ELR (cell line): ENCODE measurements around the gene SPOCK3.

Experiments
- DNase-seq: peaks from one replicate; pipeline ENCODE4 v3.0.0-alpha.2; 2015; ENCODE audit warnings: low read depth

SPOCK3 gene

DNA sequence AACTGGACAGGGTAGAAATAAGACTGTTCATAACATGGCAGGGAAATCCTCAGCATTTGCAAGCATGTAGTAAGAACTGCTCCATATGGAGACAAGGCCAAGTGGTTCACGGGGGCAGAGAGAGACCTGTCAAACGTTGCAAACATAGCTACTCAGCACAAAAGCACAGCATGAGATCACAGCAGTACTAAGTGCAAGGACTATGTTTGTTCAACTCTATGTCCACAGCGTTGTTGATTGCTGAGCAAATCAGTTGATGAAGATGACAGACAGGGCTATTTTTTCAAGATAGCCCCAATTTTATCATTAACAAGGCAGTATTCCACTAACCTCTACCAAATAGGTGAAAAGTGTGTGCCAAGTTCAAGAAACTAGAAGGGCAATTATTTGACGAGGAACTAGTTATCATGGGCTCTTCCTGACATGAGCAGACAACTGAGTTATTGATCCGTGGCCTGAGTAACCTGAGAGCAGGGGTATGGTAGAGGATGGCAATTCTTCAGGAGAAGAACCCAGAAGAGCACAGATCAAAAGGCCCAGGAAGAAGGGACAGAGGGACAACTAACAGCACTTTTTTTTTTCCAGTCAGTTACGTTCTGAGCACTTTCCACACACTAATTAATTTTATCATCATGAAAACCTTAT is 57.4 kb downstream of the SPOCK3 start:
- no peak for DNase-seq

- DNase-seq = no peak
Observed at GRCh38 chr4:167171928-167172327, 62.4 kb downstream of the SPOCK3 start.

DNA sequence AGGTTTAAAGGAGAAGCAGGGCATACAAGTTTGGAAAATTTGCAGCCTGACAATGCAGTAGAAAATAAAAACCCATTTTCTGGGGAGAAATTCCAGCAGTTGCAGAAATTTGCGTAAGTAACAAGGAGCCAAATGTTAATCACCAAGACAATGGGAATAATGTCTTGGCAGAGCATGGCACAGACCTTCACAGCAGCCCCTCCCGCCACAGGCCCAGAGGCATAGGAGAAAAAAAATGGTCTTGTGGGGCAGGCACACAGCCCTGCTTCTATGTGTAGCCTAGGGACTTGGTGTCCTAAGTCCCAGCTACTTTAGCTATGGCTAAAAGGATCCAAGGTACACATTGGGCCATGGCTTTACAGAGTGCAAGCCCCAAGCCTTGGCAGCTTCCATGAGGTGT is 65.7 kb downstream of the SPOCK3 start:
- no peak for DNase-seq

DNA sequence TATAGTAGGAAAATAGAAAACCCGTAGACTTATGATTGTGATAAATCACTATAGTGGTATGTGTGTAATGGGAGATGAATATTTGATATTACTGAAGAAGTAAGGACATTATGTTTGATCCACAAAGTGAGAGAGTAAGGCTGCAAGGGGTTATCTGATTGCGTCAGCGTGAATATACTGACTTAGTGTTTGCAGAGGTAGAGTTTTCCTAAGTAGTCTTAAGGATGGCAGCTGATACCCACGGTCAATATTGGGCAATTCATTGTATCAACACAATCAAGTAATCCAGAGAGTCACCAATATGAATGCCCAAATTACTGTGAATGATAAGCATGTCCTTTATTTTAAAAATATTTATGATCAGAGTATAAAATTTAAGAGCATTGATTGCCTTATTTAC is 83.7 kb downstream of the SPOCK3 start:
- no peak for DNase-seq

GRCh38 chr4:167144605-167145004 is 89.7 kb downstream of the SPOCK3 start:
- no peak for DNase-seq

GRCh38 chr4:167143018-167143417 is 91.3 kb downstream of the SPOCK3 start:
- no peak for DNase-seq

DNA sequence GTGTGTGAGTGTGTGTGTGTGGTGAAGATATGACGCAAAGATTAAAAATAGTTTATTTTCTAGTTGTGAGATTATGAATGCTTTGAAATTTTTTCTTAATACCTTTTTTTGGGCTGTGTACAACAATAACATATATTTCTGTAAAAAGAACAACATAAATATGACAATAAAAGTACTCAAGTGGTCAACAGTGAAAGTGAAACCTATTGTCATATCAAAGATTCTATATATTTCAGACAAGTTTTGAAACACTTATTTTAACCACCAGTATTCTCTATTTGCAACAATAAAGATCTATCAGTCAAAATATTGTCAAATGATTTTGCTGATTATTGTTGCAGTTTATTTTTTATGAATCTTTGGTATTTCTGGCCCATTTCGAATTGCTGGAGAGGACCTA is 98.0 kb downstream of the SPOCK3 start:
- no peak for DNase-seq

- DNase-seq = no peak
Observed at GRCh38 chr4:167129146-167129545, 105.1 kb downstream of the SPOCK3 start.

DNA sequence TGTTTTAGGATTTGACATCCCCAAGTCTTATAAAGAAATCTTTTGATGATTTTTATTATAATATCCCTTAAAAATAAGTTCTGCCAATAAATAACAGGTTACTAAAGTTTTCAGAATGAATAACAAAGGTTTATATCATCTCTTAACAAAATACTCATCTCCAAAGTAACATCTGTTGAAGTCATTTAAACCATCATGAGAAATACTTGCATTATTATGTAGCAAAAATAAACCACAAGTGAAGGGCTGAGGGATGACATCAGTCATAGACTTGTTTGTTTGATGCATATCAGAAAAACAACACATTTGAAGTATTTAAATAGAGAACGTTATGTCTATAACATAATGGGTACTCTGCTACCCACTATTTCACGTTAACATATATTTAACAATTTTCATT is 114.9 kb downstream of the SPOCK3 start:
- DNase-seq = peak; percentile 27

GRCh38 chr4:167117273-167117672 is 117.0 kb downstream of the SPOCK3 start:
- DNase-seq = no peak

DNA sequence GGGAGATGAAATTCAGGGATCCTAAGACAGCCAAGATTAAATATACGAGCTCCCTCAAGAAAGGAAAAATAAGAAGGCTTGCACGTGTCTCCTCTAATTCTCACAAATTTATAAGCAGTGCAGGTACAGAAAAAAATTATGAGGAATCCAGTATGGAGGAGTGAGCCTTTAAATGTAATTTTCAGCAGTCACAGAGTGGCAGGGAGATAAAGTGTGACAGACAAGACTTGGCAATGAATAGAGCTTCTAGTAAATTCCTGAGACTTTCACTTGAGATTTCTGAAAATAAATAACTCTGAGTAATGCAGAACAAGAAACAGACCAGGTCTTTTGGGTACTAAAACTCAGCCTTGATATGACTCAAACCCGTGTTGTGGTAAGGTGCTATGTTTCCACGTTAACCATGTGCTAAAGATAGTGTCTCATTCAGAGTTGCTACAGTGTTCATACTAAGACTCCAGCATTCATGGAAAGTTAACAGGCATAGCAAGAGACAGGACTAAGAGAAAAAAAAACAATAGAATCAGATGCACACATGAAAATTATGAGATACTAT is 119.8 kb downstream of the SPOCK3 start:
- peak; percentile 54 for DNase-seq

- no peak for DNase-seq
Observed at GRCh38 chr4:167111622-167112021, 122.7 kb downstream of the SPOCK3 start.

DNA sequence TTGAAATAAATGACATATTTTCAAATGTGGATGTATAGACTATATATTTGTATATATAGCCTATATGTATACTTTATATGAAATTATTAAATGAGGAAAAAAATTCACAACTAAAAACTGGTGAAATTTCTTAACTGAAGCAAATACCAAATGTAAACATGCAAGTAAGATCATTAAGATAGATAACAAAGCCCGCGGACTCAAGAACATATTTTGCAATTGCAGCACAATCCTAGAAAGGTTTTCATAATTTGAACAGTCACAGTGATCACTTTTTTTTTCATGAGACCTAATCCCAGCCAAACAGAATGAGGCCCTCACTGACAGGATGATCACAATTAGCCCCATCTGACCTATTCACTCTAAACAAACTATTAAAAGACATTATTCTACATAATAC is 123.2 kb downstream of the SPOCK3 start:
- DNase-seq = no peak

DNA sequence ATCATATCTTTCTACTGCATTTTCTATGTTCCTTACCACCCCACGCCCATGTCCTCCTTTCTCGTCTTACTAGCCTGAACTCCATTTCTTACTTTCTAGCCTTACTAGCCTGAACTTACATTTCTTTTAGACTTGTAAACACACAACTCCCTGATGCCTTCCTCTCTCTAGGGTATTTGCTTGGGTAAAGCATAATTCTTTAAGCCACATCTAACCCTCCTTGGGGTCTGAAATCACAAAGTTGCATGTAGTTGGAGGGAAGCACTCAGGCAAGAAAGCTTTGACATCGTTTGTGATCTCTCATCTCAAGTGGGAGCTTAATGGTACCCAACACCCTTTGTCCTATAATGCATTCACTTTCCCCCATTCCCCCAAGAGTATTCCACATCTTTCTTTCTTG is 124.4 kb downstream of the SPOCK3 start:
- no peak for DNase-seq

- no peak for DNase-seq
Observed at GRCh38 chr4:167105857-167106256, 128.4 kb downstream of the SPOCK3 start.

DNA sequence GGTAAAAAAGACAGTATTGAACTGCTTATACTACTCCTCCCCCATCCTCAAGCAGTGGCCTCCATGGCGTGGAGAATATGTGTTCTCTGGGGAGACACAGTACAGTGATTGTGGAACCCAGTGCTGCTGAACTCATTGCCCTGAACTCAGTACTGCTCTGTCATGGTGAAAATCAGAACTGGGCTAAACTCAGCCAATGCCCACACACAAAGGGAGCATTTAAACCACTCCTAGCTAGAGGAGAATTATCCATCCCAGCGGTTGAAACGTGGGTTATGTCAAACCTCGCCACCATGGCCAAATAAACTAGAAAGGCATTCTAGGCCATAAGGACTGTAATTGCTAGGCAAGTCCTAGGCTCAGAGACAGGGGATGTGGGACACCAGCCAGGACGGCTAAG is 131.8 kb downstream of the SPOCK3 start:
- no peak for DNase-seq

GRCh38 chr4:167101035-167101434 is 133.3 kb downstream of the SPOCK3 start:
- no peak for DNase-seq

DNA sequence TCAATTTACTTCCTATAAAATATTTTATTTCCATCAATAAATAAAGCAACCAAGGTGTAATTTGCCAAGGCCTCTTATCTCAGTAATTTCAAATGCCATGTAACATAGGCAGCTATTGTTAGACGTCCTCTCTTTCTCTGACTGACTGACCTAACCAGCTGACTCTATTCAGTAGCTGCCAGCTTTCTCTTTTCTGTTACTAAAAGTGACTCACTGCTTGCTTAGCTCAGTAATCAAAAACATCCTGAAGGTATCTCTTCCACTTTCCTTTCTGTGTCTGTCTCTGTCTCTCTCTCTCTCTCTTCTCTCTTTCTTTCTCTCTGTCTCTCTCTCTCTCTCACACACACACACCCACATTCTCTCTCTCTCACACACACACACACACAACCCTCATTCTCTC is 134.2 kb downstream of the SPOCK3 start:
- DNase-seq = peak; percentile 81

DNA sequence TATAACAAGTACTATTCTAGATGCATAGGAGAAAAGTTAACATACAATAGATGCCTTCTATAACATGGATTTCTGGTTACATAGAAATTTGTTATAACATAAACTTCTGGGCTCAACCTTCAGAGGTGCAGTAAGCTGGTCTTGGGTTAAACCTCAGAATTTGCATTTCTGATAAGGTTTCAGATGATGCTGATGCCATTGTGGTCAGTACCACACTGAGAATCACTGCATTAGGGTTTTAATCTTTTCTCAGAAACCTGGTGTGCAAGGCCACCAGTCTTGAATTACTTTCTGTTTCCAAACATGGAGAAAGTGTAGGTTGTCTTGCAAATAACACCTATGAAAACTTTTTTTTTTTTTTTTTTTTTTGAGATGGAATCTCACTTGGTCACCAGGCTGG is 146.2 kb downstream of the SPOCK3 start:
- no peak for DNase-seq

DNA sequence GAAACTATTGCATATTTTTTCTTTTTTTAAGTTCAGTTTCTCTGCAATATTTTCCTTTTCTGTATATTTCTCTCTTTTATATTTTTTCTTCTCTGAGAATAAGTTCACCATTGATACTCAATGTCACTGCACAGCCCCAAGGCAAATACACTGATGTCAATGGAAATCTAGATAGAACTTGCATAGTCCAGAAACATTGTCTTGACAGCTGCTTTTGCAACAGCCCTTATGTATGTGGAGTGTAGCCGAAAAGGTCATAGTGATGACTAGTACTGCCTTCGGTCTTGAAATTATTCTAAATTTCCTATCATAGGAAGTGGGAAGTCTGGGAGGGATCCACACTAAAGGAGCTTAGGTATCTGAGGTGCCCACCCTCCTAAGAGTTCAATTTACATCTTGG is 150.0 kb downstream of the SPOCK3 start:
- DNase-seq = no peak

DNA sequence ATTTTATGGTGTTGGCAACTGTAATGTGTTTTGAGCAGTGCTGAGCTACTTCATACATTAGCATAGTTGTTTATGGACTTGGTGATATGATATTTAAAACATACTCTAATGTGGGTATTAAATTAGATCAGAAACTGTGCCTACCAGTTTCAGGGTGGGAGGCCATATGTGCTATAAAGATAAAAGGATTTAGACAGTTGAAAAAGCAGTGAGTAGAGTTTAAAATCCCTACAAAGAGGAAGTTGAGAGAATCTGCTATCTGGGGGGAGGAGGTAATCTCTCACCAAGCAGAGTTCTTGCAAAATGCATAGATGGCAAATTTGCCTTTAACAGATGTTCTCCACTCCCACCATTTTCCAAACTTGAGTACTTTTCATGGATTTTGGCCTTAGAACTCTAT is 154.5 kb downstream of the SPOCK3 start:
- DNase-seq = no peak

- no peak for DNase-seq
Observed at GRCh38 chr4:167052631-167053091, 181.6 kb downstream of the SPOCK3 start.

GRCh38 chr4:167049257-167049656 is 185.0 kb downstream of the SPOCK3 start:
- DNase-seq = no peak

DNA sequence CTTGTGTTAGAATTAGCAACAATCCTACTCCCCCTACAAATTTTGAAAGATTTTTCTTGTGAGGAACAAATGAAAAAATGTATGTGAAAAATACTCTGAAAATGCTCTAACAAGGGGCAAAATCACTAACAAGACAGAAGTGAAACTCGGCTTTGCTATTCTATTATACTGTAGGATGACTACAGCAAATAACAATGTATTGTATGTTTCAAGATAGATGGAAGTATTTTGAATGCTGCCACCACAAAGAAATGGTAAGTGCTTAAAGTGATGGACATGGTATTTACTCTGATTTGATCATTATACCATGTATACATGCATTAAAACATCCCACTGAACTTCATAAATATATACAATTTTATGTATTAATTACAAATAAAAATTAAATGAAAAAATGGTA is 192.8 kb downstream of the SPOCK3 start:
- DNase-seq = peak; percentile 4
